SK-N-MC (cell line): ENCODE results near the gene CLEC2D.
"Not testable (repeated sequence)": the region's sequence is repeated elsewhere in the genome, so short reads cannot be mapped to it uniquely, and the experiment has no call there.

Experiments
- DNase-seq: peaks from one replicate; pipeline ENCODE4 v3.0.0-alpha.2; 2011; ENCODE audit warnings: low read depth, low spot score
- H3K27ac ChIP-seq: fragments of 200-600 bp; sonication (generic); 2 replicates; pipeline ENCODE4 v1.5.1; 2016; ENCODE audit warnings: mixed run types
- H3K36me3 ChIP-seq: fragments of 200-600 bp; sonication (generic); 2 replicates; pipeline ENCODE4 v1.6.1; 2017; ENCODE audit warnings: antibody characterized with exemption, low read length, mixed read lengths; ENCODE audit not compliant: insufficient read depth
- H3K4me3 ChIP-seq: fragments of 200-600 bp; sonication (generic); 2 replicates; pipeline ENCODE4 v1.5.1; 2016
- H3K9ac ChIP-seq: fragments of 200-600 bp; sonication (generic); 2 replicates; pipeline ENCODE4 v1.8.0; 2017; ENCODE audit warnings: mixed run types, mixed read lengths; ENCODE audit not compliant: insufficient read length
- H3K9me3 ChIP-seq: fragments of 200-600 bp; sonication (generic); 2 replicates; pipeline ENCODE4 v1.6.1; 2017; ENCODE audit warnings: low read depth, mild to moderate bottlenecking, antibody characterized with exemption, low read length, moderate library complexity, mixed read lengths
- EZH2 ChIP-seq: fragments of 200-600 bp; sonication (generic); IDR thresholded peaks from one replicate; pipeline ENCODE4 v1.6.1; 2017; ENCODE audit warnings: antibody characterized with exemption
- FOXP2 ChIP-seq: optimal IDR thresholded peaks from 2 replicates; pipeline ENCODE3; 2011; ENCODE audit warnings: mild to moderate bottlenecking, moderate library complexity; ENCODE audit not compliant: insufficient read depth; ENCODE audit errors: extremely low read length, control extremely low read depth
- POLR2AphosphoS5 ChIP-seq: IDR thresholded peaks from 2 replicates; pipeline ENCODE4 v1.6.1; 2012; ENCODE audit warnings: mild to moderate bottlenecking, low read depth, low read length, borderline replicate concordance

CLEC2D gene

GRCh38 chr12:9636851-9637206 is 32.7 kb upstream of the CLEC2D start:
- Histone ChIP-seq H3K27ac (no peak overlapping the region), H3K4me3 (no peak overlapping the region), H3K9ac (no peak overlapping the region), H3K36me3 (no peaks in the 10 kb centered on the region; the same call in 1 of the 2 replicates), H3K9me3 (no peaks in the 10 kb centered on the region)
- DNase-seq = no peak
- TF ChIP-seq POLR2AphosphoS5 (no peak), EZH2 (no peak), FOXP2 (no peak)

GRCh38 chr12:9640024-9640423 is 29.5 kb upstream of the CLEC2D start:
- no peak for TF ChIP-seq EZH2
- Histone ChIP-seq H3K27ac (no peak overlapping the region), H3K36me3 (no peaks in the 10 kb centered on the region; the same call in 1 of the 2 replicates), H3K9me3 (no peaks in the 10 kb centered on the region), H3K9ac (no peak overlapping the region), H3K4me3 (no peak overlapping the region)
- no peak for DNase-seq

GRCh38 chr12:9642606-9643265 is 26.8 kb upstream of the CLEC2D start:
- no peak for DNase-seq
- H3K9me3 ChIP-seq = no peaks in the 10 kb centered on the region

GRCh38 chr12:9643266-9643660 is 26.2 kb upstream of the CLEC2D start:
- no peak for DNase-seq
- H3K27ac ChIP-seq = no peak overlapping the region
- H3K4me3 ChIP-seq = no peak overlapping the region
- no peaks in the 10 kb centered on the region for H3K9me3 ChIP-seq
- no peak overlapping the region for H3K9ac ChIP-seq
- TF ChIP-seq POLR2AphosphoS5 (no peak), EZH2 (no peak), FOXP2 (no peak)
- H3K36me3 ChIP-seq = no peaks in the 10 kb centered on the region; the same call in 1 of the 2 replicates

More at GRCh38 chr12:9642606-9643265, 26.8 kb upstream of the CLEC2D start:
- H3K36me3 ChIP-seq = no peaks in the 10 kb centered on the region; the same call in 1 of the 2 replicates
- TF ChIP-seq EZH2 = no peak
- TF ChIP-seq POLR2AphosphoS5 = no peak
- TF ChIP-seq FOXP2 = no peak
- H3K9ac ChIP-seq = no peak overlapping the region
- no peak overlapping the region for H3K4me3 ChIP-seq
- no peak overlapping the region for H3K27ac ChIP-seq

- H3K4me3 ChIP-seq, DNase-seq, H3K9me3 ChIP-seq, H3K36me3 ChIP-seq, H3K9ac ChIP-seq, H3K27ac ChIP-seq: not testable (repeated sequence)
Measured at GRCh38 chr12:9644985-9645551, 24.4 kb upstream of the CLEC2D start.

GRCh38 chr12:9646794-9647781 is 22.4 kb upstream of the CLEC2D start:
- no peaks in the 10 kb centered on the region for H3K9me3 ChIP-seq
- peak overlapping the region; percentile 91 for H3K4me3 ChIP-seq
- H3K9ac ChIP-seq = peak overlapping the region; percentile 86
- H3K36me3 ChIP-seq = no peaks in the 10 kb centered on the region; the same call in 1 of the 2 replicates
- peak overlapping the region; percentile 96 for H3K27ac ChIP-seq
- DNase-seq = no peak
- no peak for TF ChIP-seq FOXP2
- TF ChIP-seq POLR2AphosphoS5 = no peak
- no peak for TF ChIP-seq EZH2

GRCh38 chr12:9647825-9648700 is 21.4 kb upstream of the CLEC2D start:
- Histone ChIP-seq H3K36me3 (peaks cover under 1% of the 10 kb centered on the region), H3K9ac (peak overlapping the region; percentile 86), H3K9me3 (no peaks in the 10 kb centered on the region), H3K4me3 (peak overlapping the region; percentile 91), H3K27ac (peak overlapping the region; percentile 96)
- no peak for DNase-seq
- no peak; the same call in 1 of the 2 replicates for TF ChIP-seq POLR2AphosphoS5
- peak; percentile 57 for TF ChIP-seq FOXP2
